GM19099 (cell line): ENCODE measurements around the gene KCNK6.

ENCODE experiments used
- POLR2A ChIP-seq: IDR thresholded peaks from 3 replicates; pipeline ENCODE4 v1.6.1; 2011; ENCODE audit warnings: low read depth; ENCODE audit not compliant: insufficient read length; ENCODE audit errors: extremely low read depth

The KCNK6 gene

GRCh38 chr19:38288123-38288855 lies 31.4 kb upstream of the KCNK6 start:
- TF ChIP-seq POLR2A: no peak

GRCh38 chr19:38289955-38290354 lies 29.7 kb upstream of the KCNK6 start:
- no peak for TF ChIP-seq POLR2A

GRCh38 chr19:38290631-38291147 lies 29.0 kb upstream of the KCNK6 start:
- no peak for TF ChIP-seq POLR2A

- TF ChIP-seq POLR2A: no peak
These were observed 27.8 kb upstream of the KCNK6 start for GRCh38 chr19:38291855-38292254.

GRCh38 chr19:38293281-38293680 lies 26.4 kb upstream of the KCNK6 start:
- no peak for TF ChIP-seq POLR2A

GRCh38 chr19:38294090-38294489 lies 25.6 kb upstream of the KCNK6 start:
- no peak for TF ChIP-seq POLR2A

- TF ChIP-seq POLR2A: no peak
These were observed 20.6 kb upstream of the KCNK6 start for GRCh38 chr19:38298821-38299680.

- TF ChIP-seq POLR2A: no peak
These were observed 15.9 kb upstream of the KCNK6 start, which contains the start of gene C19orf33 for GRCh38 chr19:38303517-38304351. C19orf33 (plus strand) TSS chr19:38304251; CDS start chr19:38304262, 11 bp downstream.

GRCh38 chr19:38304352-38304865 lies 15.2 kb upstream of the KCNK6 start:
- no peak for TF ChIP-seq POLR2A

GRCh38 chr19:38304866-38305429 lies 14.7 kb upstream of the KCNK6 start:
- no peak for TF ChIP-seq POLR2A

- TF ChIP-seq POLR2A: no peak
These were observed 13.4 kb upstream of the KCNK6 start for GRCh38 chr19:38306236-38306635.

GRCh38 chr19:38307076-38307475 lies 12.6 kb upstream of the KCNK6 start:
- no peak for TF ChIP-seq POLR2A

GRCh38 chr19:38307597-38307996 lies 12.0 kb upstream of the KCNK6 start:
- no peak for TF ChIP-seq POLR2A
